GM12892 (cell line): ENCODE measurements around the gene SEMA6D.

Source experiments
- POLR2A ChIP-seq: IDR thresholded peaks from 2 replicates; pipeline ENCODE4 v1.6.1; 2011; ENCODE audit warnings: low read depth, low read length, control low read depth
- POLR2AphosphoS5 ChIP-seq: IDR thresholded peaks from 2 replicates; pipeline ENCODE4 v1.6.1; 2011; ENCODE audit warnings: low read depth, low read length, control low read depth

GRCh38 chr15:47753591-47753990, 36.3 kb downstream of the SEMA6D start:
- TF ChIP-seq POLR2A, result no peak
- no peak for TF ChIP-seq POLR2AphosphoS5
